Gastroesophageal sphincter (tissue), 3 donors: ENCODE results near the gene INO80E.

Source experiments
- POLR2AphosphoS5 ChIP-seq: sonication (generic); formaldehyde crosslinking; IDR thresholded peaks from one replicate; pipeline ENCODE4 v1.6.1; 2017; ENCODE audit warnings: antibody characterized with exemption
- TF ChIP-seq, protein P1 (sequence below), 4 experiments: fragments of 200-600 bp in 2 of 4; fragments of 450-650 bp in 2 of 4; sonication (generic) in 1 of 4; IDR thresholded peaks; one replicate each; pipeline ENCODE4 v1.5.1; 2017 to 2019; ENCODE audit warnings: antibody characterized with exemption in 4 of 4, mild to moderate bottlenecking in 2 of 4, moderate library complexity in 2 of 4

DNA sequence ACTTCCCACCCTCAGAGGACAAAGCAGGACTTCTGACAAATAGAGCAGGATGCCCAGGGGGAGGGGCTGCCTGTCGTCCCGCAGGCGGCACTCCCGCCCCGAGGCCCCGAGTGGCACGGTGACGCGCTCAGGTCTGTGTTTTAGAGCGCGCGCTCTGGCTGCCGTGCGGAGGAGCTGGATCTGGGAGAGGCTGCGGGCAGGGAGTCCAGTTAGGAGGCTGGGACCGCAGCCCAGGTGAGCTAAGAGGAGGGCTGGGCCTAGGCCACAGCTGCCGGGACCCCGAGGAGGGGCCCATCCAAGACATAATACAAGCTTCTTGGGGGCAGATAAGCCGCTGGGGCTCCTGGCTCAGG, 8.4 kb downstream of the INO80E start:
- no peak for TF ChIP-seq POLR2AphosphoS5
- TF ChIP-seq, protein P1, sequence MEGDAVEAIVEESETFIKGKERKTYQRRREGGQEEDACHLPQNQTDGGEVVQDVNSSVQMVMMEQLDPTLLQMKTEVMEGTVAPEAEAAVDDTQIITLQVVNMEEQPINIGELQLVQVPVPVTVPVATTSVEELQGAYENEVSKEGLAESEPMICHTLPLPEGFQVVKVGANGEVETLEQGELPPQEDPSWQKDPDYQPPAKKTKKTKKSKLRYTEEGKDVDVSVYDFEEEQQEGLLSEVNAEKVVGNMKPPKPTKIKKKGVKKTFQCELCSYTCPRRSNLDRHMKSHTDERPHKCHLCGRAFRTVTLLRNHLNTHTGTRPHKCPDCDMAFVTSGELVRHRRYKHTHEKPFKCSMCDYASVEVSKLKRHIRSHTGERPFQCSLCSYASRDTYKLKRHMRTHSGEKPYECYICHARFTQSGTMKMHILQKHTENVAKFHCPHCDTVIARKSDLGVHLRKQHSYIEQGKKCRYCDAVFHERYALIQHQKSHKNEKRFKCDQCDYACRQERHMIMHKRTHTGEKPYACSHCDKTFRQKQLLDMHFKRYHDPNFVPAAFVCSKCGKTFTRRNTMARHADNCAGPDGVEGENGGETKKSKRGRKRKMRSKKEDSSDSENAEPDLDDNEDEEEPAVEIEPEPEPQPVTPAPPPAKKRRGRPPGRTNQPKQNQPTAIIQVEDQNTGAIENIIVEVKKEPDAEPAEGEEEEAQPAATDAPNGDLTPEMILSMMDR (IDR thresholded peaks at IDR 0.05) = no peak
